Endothelial cell of umbilical vein (primary cell): Measurements from ENCODE around the gene APEX1. TPM values are rescaled to one million over a fixed set of nuclear protein-coding genes. Genes with fewer than 3 reads are reported as not detected.

Experiments used
- BruUV-seq: library from RNA; stranded (reverse); fragments of 400-500 nt; replicated peaks from 2 replicates; lab custom pipeline; 2021; lab: Mats Ljungman, UMichigan
- CTCF ChIA-PET: fragments of 300-600, 350-600 bp; sonication (Branson Sonifier 250); formaldehyde crosslinking; loops from one replicate; lab custom pipeline; 2021; ENCODE audit warnings: antibody characterized with exemption, inconsistent platforms; lab: Charles Lee
- POLR2A ChIA-PET: fragments of 300-600, 350-600 bp; sonication (Branson Sonifier 250); formaldehyde crosslinking; loops from one replicate; lab custom pipeline; 2021; ENCODE audit warnings: antibody characterized with exemption, inconsistent platforms; lab: Charles Lee
- DNase-seq: peaks from one replicate; pipeline ENCODE4 v3.0.0-alpha.2; 2011; ENCODE audit warnings: low read depth, low spot score
- FAIRE-seq: peaks from 2 replicates; lab custom pipeline; 2011; peaks lifted over from hg19 to GRCh38; lab: Jason Lieb, UNC
- H2AFZ ChIP-seq: 2 replicates; pipeline ENCODE4 v1.6.0; 2012; ENCODE audit warnings: low read depth, low read length, control low read depth, inconsistent platforms
- H3K27ac ChIP-seq: 2 replicates; pipeline ENCODE4 v1.5.1; 2011; ENCODE audit warnings: low read depth, mild to moderate bottlenecking, control low read depth, low read length, moderate library complexity; ENCODE audit not compliant: insufficient read depth
- H3K27me3 ChIP-seq, 2 experiments: 2 replicates each; pipeline versions ENCODE4 v1.6.0 to v1.6.1; 2011; ENCODE audit warnings: low read length in 2 of 2, mixed read lengths in 1 of 2; ENCODE audit not compliant: control insufficient read depth in 2 of 2, insufficient read depth in 2 of 2
- H3K36me3 ChIP-seq, 2 experiments: 2 replicates in 1 of 2; 3 replicates in 1 of 2; pipeline ENCODE4 v1.5.1; 2011; ENCODE audit warnings: low read length in 2 of 2, mild to moderate bottlenecking in 1 of 2, moderate library complexity in 1 of 2; ENCODE audit not compliant: control insufficient read depth in 2 of 2, insufficient read depth in 2 of 2; ENCODE audit errors: extremely low read depth in 1 of 2
- H3K4me1 ChIP-seq: 3 replicates; pipeline ENCODE4 v1.5.1; 2011; ENCODE audit warnings: mild to moderate bottlenecking, low read length; ENCODE audit not compliant: control insufficient read depth, insufficient read depth; ENCODE audit errors: extremely low read depth
- H3K4me2 ChIP-seq: 2 replicates; pipeline ENCODE4 v1.6.1; 2011; ENCODE audit warnings: low read length, control low read depth, mixed read lengths; ENCODE audit not compliant: insufficient read depth
- H3K4me3 ChIP-seq, 3 experiments: fragments of 200-600 bp in 1 of 3; sonication (generic), shearing (Covaris generic) in 1 of 3; replicated peaks in 1 of 3; 2 replicates each; pipeline ENCODE4 v1.5.1; 2011 to 2016; ENCODE audit warnings: control low read depth in 3 of 3, low read length in 3 of 3, mild to moderate bottlenecking in 2 of 3, inconsistent platforms in 1 of 3, low read depth in 1 of 3, moderate library complexity in 1 of 3; ENCODE audit not compliant: insufficient read depth in 1 of 3
- H3K79me2 ChIP-seq: 2 replicates; pipeline ENCODE4 v1.6.0; 2012; ENCODE audit warnings: low read length, inconsistent platforms; ENCODE audit not compliant: control insufficient read depth, insufficient read depth
- H3K9ac ChIP-seq: replicated peaks from 2 replicates; pipeline ENCODE3; 2011; ENCODE audit warnings: low read length, control low read depth; ENCODE audit not compliant: insufficient read depth; ENCODE audit errors: extremely low read depth
- H3K9me1 ChIP-seq: replicated peaks from 3 replicates; pipeline ENCODE4 v1.6.0; 2011; ENCODE audit warnings: mild to moderate bottlenecking, low read length; ENCODE audit not compliant: control insufficient read depth, insufficient read depth; ENCODE audit errors: extremely low read depth
- H3K9me3 ChIP-seq: replicated peaks from 2 replicates; pipeline ENCODE4 v1.5.1; 2012; ENCODE audit warnings: low read length, inconsistent platforms; ENCODE audit not compliant: control insufficient read depth, insufficient read depth
- H4K20me1 ChIP-seq: replicated peaks from 2 replicates; pipeline ENCODE3; 2011; ENCODE audit warnings: mild to moderate bottlenecking, low read length; ENCODE audit not compliant: control insufficient read depth, insufficient read depth; ENCODE audit errors: extremely low read depth
- FOS ChIP-seq: IDR thresholded peaks from 2 replicates; pipeline ENCODE4 v1.6.1; 2011; ENCODE audit warnings: mild to moderate bottlenecking, low read length, moderate library complexity, borderline replicate concordance; ENCODE audit not compliant: insufficient read depth
- GATA2 ChIP-seq: IDR thresholded peaks from 2 replicates; pipeline ENCODE4 v1.7.0; 2011; ENCODE audit warnings: low read depth, mild to moderate bottlenecking, moderate library complexity, mixed read lengths, low read length; ENCODE audit not compliant: insufficient read length, insufficient read depth
- JUN ChIP-seq: IDR thresholded peaks from 2 replicates; pipeline ENCODE4 v1.6.1; 2011; ENCODE audit warnings: borderline replicate concordance, low read depth; ENCODE audit not compliant: insufficient read length, insufficient read depth
- MYC ChIP-seq: IDR thresholded peaks from one replicate; pipeline ENCODE4 v1.6.1; 2011; ENCODE audit warnings: mild to moderate bottlenecking, low read depth, low read length
- POLR2A ChIP-seq: IDR thresholded peaks from 2 replicates; pipeline ENCODE4 v1.6.1; 2012; ENCODE audit warnings: low read depth, mild to moderate bottlenecking, control low read depth, low read length
- POLR2AphosphoS5 ChIP-seq: IDR thresholded peaks from 2 replicates; pipeline ENCODE4 v1.6.1; 2012; ENCODE audit warnings: low read depth, mild to moderate bottlenecking, control low read depth, low read length, moderate library complexity; ENCODE audit not compliant: insufficient read depth
- dilution Hi-C: fragments of 300-500 bp; cut with MboI; formaldehyde crosslinking; loops from one replicate; pipeline ENCODE4 v1.15.0; 2019; ENCODE audit warnings: low sequenced_read_pairs; ENCODE audit not compliant: extremely low pct_ligation_motif_present
- intact Hi-C: fragments of 100-400 bp; cut with micrococcal nuclease; formaldehyde crosslinking; loops from one replicate; pipeline ENCODE4 v1.10.0; 2022
- polyA plus RNA-seq, 4 experiments: library from polyadenylated mRNA; depleted of rRNA in 3 of 4; stranded (reverse) in 3 of 4; unstranded in 1 of 4; fragments of >200 nt; gene quantifications; 2 replicates each; pipeline versions ENCODE4 v1.2.1 to v1.2.3, GENCODE V29; 2011 to 2012; ENCODE audit warnings: missing spikeins in 1 of 4
- total RNA-seq: library from RNA; stranded (reverse); gene quantifications from 2 replicates; pipeline ENCODE4 v1.2.3, GENCODE V29; 2021
- TF ChIP-seq, protein P1 (sequence below), 2 donors: IDR thresholded peaks; 1 replicate in 1 of 2; 2 replicates in 1 of 2; pipeline ENCODE4 v1.5.1; 2011; ENCODE audit warnings: low read length in 2 of 2, mild to moderate bottlenecking in 2 of 2, moderate library complexity in 2 of 2, control low read depth in 1 of 2, inconsistent platforms in 1 of 2, low read depth in 1 of 2; ENCODE audit not compliant: insufficient read depth in 1 of 2; ENCODE audit errors: extremely low read depth in 1 of 2
- TF ChIP-seq, protein P2 (sequence below): IDR thresholded peaks from 2 replicates; pipeline ENCODE4 v1.6.1; 2011; ENCODE audit not compliant: insufficient read depth, insufficient read length

Gene APEX1
- total and polyA plus RNA-seq, 2 donors (not counting 3 experiments of a cell fraction or from before 2014, with no cell fraction given): 231 to 304 TPM

GRCh38 chr14:20415782-20416206, 39.2 kb upstream of the APEX1 start:
- dilution Hi-C loops (no loop called here), intact Hi-C loops (loop anchor here (1.0 kb wide), 2 partner anchors 194 to 269 kb away; partner anchors contain the start of gene RNASE4)
- Histone ChIP-seq H2AFZ (peak overlapping the region; percentile 73), H3K36me3 (no peaks in the 10 kb centered on the region), H4K20me1 (no peaks in the 10 kb centered on the region), H3K79me2 (peaks cover 4% of the 10 kb centered on the region), H3K9ac (no peak overlapping the region), H3K9me1 (no peaks in the 10 kb centered on the region), H3K4me1 (peaks cover 17% of the 10 kb centered on the region), H3K27ac (no peak overlapping the region), H3K4me3 (no peak overlapping the region), H3K9me3 (no peaks in the 10 kb centered on the region), H3K27me3 (no peaks in the 10 kb centered on the region), H3K4me2 (no peak overlapping the region)
- FAIRE-seq: peak; percentile 40
- CTCF ChIA-PET: interaction anchor here (0.6 to 4.3 kb wide), 41 partner anchors 8 to 275 kb away, joined by 3 to 110 read pairs (median 5); partner anchors contain the start of genes APEX1, CCNB1IP1, KLHL33 and OSGEP
- DNase-seq: peak; percentile 75
- TF ChIP-seq FOS (no peak), POLR2AphosphoS5 (no peak), JUN (no peak), GATA2 (no peak), POLR2A (no peak), MYC (no peak)
- TF ChIP-seq, protein P1, sequence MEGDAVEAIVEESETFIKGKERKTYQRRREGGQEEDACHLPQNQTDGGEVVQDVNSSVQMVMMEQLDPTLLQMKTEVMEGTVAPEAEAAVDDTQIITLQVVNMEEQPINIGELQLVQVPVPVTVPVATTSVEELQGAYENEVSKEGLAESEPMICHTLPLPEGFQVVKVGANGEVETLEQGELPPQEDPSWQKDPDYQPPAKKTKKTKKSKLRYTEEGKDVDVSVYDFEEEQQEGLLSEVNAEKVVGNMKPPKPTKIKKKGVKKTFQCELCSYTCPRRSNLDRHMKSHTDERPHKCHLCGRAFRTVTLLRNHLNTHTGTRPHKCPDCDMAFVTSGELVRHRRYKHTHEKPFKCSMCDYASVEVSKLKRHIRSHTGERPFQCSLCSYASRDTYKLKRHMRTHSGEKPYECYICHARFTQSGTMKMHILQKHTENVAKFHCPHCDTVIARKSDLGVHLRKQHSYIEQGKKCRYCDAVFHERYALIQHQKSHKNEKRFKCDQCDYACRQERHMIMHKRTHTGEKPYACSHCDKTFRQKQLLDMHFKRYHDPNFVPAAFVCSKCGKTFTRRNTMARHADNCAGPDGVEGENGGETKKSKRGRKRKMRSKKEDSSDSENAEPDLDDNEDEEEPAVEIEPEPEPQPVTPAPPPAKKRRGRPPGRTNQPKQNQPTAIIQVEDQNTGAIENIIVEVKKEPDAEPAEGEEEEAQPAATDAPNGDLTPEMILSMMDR (IDR thresholded peaks at IDR 0.05; ENCODE audit: extremely low read depth in 1 of 2, insufficient read depth in 1 of 2, low read depth in 1 of 2, low read length in 2 of 2): peak; percentile 56 to 60
- TF ChIP-seq, protein P2, sequence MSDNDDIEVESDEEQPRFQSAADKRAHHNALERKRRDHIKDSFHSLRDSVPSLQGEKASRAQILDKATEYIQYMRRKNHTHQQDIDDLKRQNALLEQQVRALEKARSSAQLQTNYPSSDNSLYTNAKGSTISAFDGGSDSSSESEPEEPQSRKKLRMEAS: no peak
- POLR2A ChIA-PET: interaction anchor here (0.8 to 1.4 kb wide), 4 partner anchors 38 to 73 kb away, joined by 3 to 11 read pairs (median 10); partner anchors contain the start of genes APEX1, OSGEP, PARP2 and PNP
- BruUV-seq: no TSS peak
